Stimulated activated CD4-positive, alpha-beta T cell treated with anti-CD3 and anti-CD28 coated beads, Interleukin-2, amount 100 ng/mL, for 4 hours (primary cell): ENCODE measurements around the gene RETREG2.

Experiments
- DNase-seq: peaks from one replicate; pipeline ENCODE4 v3.0.0-alpha.2; 2020; ENCODE audit warnings: low read depth

Gene RETREG2

GRCh38 chr2:219177552-219178376 is at the start of gene RETREG2:
Gene RETREG2, plus strand, starts transcription at chr2:219178275. Its CDS starts 78 bp downstream, at chr2:219178353.
- DNase-seq, result peak; percentile 64

- no peak for DNase-seq
These were observed 49.7 kb upstream of the RETREG2 start for GRCh38 chr2:219128396-219128795.

GRCh38 chr2:219129589-219129988 is 48.5 kb upstream of the RETREG2 start:
- no peak for DNase-seq

- DNase-seq, result no peak
These were observed 46.7 kb upstream of the RETREG2 start for GRCh38 chr2:219131327-219131726.

- no peak for DNase-seq
These were observed 46.3 kb upstream of the RETREG2 start for GRCh38 chr2:219131744-219132143.

GRCh38 chr2:219133976-219134375 is 44.1 kb upstream of the RETREG2 start:
- DNase-seq, result no peak

GRCh38 chr2:219140722-219141121 is 37.4 kb upstream of the RETREG2 start:
- DNase-seq, result no peak

- no peak for DNase-seq
These were observed 35.7 kb upstream of the RETREG2 start for GRCh38 chr2:219142329-219142728.

- no peak for DNase-seq
These were observed 28.4 kb upstream of the RETREG2 start for GRCh38 chr2:219149667-219150066.

GRCh38 chr2:219155054-219155644 is 22.9 kb upstream of the RETREG2 start:
- peak; percentile 21 for DNase-seq

- DNase-seq, result no peak
These were observed 20.7 kb upstream of the RETREG2 start for GRCh38 chr2:219157396-219157795.

GRCh38 chr2:219158025-219158424 is 20.1 kb upstream of the RETREG2 start:
- no peak for DNase-seq

GRCh38 chr2:219158586-219158985 is 19.5 kb upstream of the RETREG2 start:
- no peak for DNase-seq

DNA sequence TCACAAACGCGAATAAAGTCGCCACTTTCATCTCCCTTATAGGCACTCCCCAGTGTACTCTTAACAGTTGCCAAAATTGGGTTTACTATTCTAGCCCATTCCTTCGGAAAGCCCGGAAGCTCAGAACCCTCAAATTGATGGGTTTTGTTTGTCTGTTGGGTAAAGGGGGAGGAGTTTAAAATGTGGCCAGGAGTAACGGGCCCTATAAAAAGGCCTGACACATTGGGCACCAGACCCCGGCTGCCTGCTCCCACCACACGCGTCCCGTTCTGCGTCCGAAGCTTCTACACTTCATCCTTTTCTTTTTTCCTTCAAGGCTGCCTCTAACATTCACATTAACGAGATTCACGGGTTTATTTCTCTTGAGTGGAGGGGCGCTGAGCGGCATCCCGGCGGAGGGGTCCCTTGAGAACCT is 18.3 kb upstream of the RETREG2 start:
- no peak for DNase-seq

- peak; percentile 90 for DNase-seq
These were observed 17.7 kb upstream of the RETREG2 start, which contains the start of gene NHEJ1 for GRCh38 chr2:219160186-219161017. Gene NHEJ1, minus strand, starts transcription at chr2:219160815. Its CDS starts 2,453 bp downstream, at chr2:219158362.

DNA sequence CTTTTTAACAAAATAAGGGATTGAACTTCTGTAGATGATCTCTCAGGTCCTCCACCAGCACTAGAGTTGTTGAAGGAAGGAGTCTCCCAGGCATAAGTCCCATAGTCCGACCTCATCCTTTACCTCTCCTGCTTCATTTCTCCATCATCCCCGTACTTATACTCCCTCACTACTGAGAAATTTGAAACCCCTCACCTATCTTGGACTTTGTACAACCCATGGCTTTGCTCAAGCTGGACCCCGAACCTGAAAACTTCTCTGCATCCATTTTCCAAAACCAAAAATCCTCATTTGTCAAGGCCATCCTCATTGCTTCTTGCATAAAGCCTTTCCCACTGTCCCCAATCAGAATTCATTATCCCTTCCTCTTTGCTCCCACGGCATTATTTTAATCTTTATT is 17.0 kb upstream of the RETREG2 start:
- DNase-seq, result no peak

DNA sequence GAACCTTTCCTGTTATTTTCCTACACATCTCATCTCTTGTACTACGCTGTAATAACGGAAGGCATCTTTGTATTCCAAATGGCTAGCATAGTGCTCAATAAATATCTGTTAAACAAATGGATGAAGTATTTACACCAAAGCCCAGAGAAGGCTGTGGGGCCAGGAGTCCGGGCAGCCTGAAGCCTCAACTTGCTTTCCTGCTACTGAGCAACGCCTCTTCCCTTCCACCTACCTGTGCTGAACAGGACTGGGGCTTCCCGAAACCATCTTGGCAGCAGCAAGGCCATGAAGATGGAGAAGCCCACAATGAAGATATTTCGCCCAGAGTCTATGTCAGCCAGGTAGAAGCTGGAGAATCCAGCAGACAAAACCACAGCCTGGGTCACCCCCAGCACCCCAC is 14.9 kb upstream of the RETREG2 start:
- DNase-seq, result no peak

DNA sequence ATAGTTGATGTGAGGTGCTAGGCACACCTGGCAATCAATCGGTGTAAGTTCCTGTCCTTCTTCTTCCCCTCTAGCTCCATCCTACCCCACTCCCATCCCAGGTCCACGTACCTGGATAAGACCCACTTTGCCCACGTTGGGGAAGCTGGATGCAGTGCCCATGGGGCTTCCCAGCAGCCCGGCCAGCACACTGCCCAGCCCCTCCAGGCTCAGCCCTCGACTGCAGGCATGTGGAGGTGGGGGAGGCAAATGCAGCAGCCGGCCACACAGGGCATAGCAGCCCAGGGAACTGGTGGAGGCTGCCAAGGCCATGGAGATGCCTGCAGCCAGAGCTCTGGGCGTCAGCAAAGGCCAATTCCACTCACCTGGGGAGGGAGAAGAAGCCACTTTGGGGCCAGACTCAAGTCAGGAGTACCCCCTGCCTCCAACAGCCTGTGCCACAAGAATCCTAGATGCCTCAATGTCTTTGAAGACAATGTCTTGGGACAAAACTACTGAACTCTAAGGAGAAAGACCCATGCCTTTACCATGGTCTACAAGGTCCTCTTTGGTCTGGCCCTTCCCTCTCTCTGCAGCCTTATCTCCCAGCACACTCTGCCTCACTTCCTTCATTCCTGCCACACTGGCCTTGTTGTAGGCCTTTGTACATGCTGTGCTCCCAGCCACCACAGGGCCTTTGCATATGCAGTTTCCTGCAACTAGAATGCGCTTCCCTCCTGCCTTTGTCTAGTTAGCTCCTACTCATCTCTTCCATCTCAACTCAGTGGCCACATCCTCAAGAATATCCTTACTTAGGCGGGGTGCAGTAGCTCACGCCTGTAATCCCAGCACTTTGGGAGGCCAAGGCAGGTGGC is 12.8 kb upstream of the RETREG2 start:
- no peak for DNase-seq

DNA sequence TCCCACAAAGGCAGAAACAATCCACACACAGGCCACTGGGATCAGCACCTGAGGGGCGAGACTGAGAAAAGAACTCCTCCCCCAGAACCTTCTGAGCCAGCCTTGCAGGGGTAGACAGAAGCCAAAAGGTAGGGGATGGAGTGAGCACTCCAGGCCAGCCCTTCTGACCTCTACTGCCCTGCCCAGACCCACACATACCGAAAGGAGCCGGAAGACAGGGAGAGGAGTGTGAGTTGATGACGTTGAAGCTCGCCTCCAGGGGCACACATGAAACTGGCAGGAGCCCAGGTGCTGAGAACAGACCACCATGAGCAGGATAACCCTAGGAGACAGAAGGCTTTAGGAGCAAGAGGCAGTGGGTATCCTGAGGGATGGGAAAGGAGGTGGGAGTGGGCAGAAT is 10.1 kb upstream of the RETREG2 start:
- no peak for DNase-seq

GRCh38 chr2:219168526-219168925 is 9.5 kb upstream of the RETREG2 start:
- no peak for DNase-seq

GRCh38 chr2:219168932-219169331 is 9.1 kb upstream of the RETREG2 start:
- DNase-seq, result no peak
